Hematopoietic multipotent progenitor cell treated with erythropoietin and hydrocortisone succinate and interleukin-3 and kit ligand, for 17 days (in vitro differentiated cells): Measurements from ENCODE around the gene MAP2K5.
"Not testable (repeated sequence)": the region's sequence is repeated elsewhere in the genome, so short reads cannot be mapped to it uniquely, and the experiment has no call there.

Experiments
- DNase-seq: peaks from one replicate; pipeline ENCODE4 v3.0.0-alpha.2; 2015; ENCODE audit warnings: low spot score

Gene MAP2K5

GRCh38 chr15:67601073-67601472 lies 58.6 kb downstream of the MAP2K5 start:
- DNase-seq: no peak

DNA sequence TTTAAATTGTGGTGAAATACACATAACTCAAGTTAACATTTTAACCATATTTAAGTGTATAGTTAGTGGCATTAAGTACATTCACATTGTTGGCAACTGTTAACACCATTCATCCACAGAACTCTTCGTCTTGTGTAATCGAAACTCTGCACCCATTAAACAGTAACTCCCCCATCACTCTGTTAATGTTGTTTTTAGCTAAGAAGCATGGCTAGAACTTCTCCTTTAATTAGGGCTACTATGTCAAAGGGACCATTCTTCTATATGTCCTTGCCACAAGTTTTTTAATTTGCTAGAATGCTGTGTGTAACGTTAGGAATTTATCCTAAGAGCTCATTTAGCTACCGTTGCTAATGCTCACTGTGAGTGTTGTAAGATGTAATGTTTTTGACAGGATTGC lies 60.6 kb downstream of the MAP2K5 start:
- DNase-seq: no peak

DNA sequence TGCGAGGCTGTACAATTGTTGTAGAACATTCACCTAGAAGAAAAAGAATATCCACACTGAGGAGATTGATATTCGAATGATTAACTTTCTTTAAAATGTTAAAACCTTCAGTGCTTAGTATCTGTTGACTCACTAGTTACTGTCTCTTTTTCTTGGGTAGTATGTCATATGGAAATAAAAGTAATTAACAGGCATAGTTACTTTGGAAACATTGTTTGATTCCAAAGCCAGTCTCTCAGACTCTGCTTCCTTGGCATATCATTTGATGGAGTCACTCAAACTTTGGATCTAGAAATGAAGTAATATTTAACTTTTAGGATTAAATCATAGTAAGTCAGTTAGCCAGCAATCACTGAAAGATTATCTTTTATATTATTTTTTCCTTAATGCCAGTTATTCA lies 63.4 kb downstream of the MAP2K5 start:
- no peak for DNase-seq

DNA sequence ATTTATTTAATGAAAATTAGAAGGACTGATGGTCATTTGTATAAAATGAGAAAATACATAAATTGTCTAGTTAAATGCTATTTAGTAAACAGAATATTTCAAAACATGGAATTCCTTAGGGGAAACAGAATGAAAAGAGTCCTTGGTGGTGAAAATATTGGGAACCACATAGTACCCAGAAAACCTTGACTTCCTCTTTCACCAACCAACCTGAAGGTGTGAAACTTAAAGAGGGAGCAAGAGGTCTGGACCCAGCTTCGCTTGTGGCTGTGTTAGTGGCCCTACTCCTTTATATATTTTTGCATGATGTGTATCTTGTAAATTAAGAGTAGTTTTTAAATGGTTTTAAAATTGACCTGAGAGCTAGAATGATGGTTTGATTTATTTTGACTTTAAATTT lies 64.2 kb downstream of the MAP2K5 start:
- no peak for DNase-seq

DNA sequence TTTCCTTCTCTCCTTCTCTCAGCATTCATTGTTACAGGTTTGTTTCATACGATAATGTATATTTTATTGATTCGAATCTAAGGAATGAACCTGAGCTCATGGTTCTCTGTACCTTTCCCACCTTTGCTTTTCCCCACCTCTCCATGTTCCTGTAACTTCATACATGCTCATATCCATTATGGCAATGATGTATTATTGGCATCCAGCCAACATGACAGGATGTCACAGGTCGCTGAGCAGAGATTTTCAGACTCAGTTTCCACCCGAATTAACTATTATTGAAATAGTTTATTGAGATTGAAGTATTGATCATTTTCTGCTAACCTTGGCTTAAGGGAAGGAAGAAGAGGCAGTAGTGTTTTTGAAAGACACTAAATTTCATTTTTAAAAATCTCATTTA lies 64.8 kb downstream of the MAP2K5 start:
- DNase-seq: no peak

GRCh38 chr15:67607959-67608637 lies 65.6 kb downstream of the MAP2K5 start:
- DNase-seq: no peak

GRCh38 chr15:67608638-67608959 lies 66.1 kb downstream of the MAP2K5 start:
- DNase-seq: no peak

GRCh38 chr15:67611370-67612369 lies 69.2 kb downstream of the MAP2K5 start:
- DNase-seq: no peak

DNA sequence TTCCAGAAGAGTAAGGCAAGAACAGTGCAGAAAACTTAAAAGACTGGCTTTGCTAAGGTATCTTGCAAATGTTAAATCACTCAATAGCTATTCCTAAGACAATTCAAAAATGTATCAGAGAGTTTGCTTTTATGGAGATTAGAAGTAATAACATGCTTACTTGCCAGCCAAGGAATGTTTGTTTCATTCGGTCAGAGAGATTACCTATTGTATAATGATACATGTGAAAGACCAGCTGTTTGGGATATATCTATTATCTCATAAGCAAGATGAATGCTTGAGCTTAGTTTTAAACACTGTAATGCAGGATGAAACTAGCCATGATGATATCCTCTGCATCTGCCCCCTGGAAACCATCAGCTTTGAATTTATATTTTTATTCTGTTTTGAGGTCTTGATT lies 70.7 kb downstream of the MAP2K5 start:
- DNase-seq: no peak

DNA sequence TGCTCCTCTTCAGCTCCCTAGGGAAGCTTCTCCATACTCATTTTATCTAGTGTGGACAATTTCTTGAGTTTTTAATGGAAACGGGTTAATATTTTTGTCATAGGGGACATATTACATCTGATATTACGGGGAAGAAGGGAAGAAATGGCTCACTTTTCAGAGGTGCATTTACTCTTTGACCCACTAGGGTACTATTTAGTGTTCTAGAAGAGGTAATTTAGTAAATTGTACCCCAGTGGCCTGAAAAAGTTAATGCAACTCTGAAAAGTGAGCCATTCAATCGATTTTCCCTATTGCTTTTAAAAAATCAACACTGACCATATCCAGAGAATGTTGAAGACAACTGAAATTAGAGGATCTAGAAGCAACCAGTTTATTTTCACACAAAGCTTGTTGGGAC lies 71.2 kb downstream of the MAP2K5 start:
- no peak for DNase-seq

- DNase-seq: not testable (repeated sequence)
Measured at GRCh38 chr15:67615131-67615534, 72.6 kb downstream of the MAP2K5 start.

GRCh38 chr15:67618297-67618696 lies 75.8 kb downstream of the MAP2K5 start:
- no peak for DNase-seq

DNA sequence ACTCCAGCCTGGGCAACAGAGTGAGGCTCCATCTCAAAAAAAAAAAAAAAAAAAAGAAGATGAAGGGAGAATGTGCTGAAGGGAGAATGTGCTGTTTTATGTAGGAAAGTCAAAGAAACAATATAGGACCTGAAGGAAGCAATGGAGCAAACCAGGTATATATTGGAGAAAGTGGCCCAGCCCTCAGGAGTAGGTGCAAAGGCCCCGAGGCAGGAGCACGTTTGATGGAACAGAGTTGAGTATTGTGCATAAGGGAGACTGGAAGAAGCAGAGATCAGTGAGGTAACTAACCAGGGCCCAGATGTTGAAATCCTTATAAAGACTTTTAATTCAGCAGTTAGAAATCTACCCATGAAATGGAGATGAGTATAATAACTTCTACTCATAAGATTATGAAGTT lies 79.6 kb downstream of the MAP2K5 start:
- no peak for DNase-seq

GRCh38 chr15:67632261-67632660 lies 89.8 kb downstream of the MAP2K5 start:
- DNase-seq: no peak

DNA sequence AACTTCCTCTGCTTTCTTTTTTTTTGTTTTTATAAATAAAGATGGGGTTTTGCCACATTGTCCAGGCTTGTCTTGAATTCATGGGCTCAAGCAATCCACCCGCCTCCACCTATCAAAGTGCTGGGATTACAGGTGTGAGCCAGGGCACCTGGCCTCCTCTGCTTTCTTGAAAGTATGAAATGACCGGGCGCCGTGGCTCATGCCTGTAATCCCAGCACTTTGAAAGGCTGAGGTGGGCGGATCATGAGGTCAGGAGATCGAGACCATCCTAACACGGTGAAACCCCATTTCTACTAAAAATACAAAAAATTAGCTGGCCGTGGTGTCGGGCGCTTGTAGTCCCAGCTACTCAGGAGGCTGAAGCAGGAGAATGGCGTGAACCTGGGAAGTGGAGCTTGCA lies 93.4 kb downstream of the MAP2K5 start:
- not testable (repeated sequence) for DNase-seq

GRCh38 chr15:67639591-67639990 lies 97.1 kb downstream of the MAP2K5 start:
- DNase-seq: no peak

GRCh38 chr15:67641453-67641852 lies 99.0 kb downstream of the MAP2K5 start:
- no peak for DNase-seq

DNA sequence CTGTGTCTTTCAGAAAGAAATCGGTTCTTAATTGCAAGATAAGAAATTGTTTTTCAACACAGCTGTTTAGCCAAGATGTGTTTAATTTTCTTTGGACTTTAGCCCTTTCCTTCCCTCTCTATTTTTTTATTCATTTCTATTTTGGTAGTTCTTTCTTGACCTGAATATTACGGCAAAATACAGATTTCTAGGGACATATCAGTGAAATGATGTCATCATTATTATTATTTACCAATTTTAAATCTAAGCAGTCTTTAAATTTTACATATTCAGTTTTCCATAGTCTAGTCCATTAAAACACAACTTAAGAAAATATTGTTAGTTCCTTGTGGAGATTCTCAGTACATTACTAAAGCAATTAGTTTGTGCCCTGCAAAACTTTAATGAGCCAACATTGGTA lies 104.3 kb downstream of the MAP2K5 start:
- no peak for DNase-seq

GRCh38 chr15:67652586-67652985 lies 110.1 kb downstream of the MAP2K5 start:
- no peak for DNase-seq

DNA sequence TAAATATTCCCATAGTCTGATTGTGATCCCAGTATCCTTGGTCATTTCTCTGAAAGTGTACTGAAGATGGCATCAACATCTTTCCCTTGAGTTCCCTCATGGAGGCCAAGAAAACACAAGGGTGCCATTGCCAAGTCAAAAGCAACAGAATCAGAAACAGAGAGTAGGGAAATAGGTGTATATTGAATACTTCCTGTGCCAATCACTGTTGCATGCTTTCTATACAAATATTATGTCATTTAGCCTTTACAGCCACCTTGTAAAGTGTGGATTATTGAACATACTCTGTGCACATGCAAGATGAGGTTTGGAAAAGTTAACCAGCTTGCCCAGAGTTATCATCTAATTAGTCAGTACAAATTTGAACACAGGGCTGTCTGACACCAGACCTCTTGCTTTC lies 117.9 kb downstream of the MAP2K5 start:
- no peak for DNase-seq

DNA sequence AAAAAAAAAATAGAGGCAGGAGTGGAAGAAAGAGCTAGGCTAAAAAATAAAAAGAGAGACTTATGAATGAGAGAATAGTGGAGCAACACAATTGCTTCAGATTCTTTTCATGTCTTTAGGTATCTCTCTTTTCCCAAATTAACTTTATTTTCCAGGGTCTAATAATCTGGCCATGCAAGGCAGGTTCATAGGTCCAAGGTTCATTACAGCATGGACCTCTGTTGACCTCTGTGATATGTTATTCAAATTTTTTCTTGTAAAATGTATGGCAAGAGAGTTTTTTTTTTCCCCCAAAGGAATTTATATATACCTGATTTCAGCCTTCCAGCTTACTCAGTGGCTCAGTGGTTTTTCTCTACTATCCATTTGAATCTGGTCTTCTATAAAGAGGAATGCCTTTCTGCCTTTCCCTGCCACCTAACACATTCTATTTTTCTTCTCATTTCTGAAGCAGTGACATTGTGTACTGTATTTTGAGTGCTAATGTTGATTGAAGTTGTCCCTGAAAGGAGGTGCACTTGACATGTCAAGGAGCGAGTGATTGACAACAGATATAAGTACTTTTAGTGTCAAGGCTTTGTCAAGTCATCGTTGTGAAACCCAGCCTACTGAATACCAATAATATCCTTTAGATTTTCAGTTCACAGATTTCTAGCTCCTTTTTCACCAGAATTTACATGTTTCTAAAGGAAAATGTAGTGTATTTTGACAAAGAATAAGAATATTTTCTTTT lies 118.5 kb downstream of the MAP2K5 start:
- no peak for DNase-seq

DNA sequence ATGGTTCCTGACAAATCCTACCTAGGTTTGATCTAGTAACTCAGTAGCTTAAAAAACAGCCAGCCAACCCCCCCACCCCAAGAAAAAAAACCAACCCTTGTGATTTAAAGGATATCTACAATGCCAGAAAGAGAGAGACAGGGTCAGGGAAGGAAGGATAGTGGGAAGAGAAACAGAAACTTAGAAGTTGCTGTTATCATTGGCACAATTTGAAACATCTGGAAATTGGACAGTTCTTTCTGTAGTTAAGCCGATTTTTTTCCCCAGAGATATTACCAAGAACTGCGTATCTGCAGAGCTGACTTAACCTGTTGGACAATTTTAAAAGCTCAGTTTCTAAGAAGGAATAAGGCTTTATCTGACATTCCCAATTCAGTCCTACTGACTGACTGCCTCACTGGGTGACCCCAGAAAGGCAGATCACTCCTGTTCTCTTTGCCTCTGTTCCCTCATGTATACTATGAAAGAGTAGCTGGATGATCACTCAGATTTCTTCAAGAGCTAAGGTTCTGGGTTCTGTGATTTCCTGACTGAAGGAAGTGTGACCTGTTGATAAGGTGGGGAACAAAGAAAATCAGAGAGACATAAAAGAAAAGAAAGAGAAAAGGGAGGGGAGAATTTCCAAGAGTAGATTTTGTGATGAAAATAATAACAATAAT lies 128.3 kb downstream of the MAP2K5 start:
- DNase-seq: no peak
